HG03565 (cell line): ENCODE data around the gene THAP11.
"Not testable (repeated sequence)": the region's sequence is repeated elsewhere in the genome, so short reads cannot be mapped to it uniquely, and the experiment has no call there.

Source experiments
- ATAC-seq: cut with Tn5 transposase; IDR thresholded peaks from one replicate; pipeline ENCODE4 v1.9.1; 2021; ENCODE audit warnings: mild to moderate bottlenecking, moderate library complexity; ENCODE audit not compliant: unreplicated experiment

The THAP11 gene

GRCh38 chr16:67860589-67861398 is 18.7 kb downstream of the THAP11 start:
- no peak for ATAC-seq

GRCh38 chr16:67861877-67862276 is 19.8 kb downstream of the THAP11 start:
- ATAC-seq: no peak

GRCh38 chr16:67862623-67863583 is 20.8 kb downstream of the THAP11 start:
- no peak for ATAC-seq

DNA sequence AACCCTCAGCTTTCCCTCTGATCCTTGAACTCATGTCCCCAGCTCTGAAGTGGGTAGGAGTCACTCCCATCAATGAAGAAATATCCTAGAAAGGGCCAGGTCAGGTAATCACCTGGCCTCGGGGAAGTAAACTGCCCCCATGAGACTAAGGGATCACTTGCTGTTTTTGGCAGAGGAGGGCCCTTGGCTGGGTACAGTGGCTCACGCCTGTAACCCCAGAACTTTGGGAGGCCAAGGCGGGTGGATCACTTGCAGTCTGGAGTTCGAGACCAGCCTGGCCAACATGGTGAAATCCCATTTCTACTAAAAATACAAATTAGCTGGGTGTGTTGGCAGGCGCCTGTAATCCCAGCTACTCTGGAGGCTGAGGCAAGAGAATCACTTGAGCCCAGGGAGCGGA is 21.9 kb downstream of the THAP11 start:
- ATAC-seq: not testable (repeated sequence)

- ATAC-seq: no peak
These were observed 22.5 kb downstream of the THAP11 start for GRCh38 chr16:67864594-67864993.

- ATAC-seq: no peak
These were observed 23.2 kb downstream of the THAP11 start for GRCh38 chr16:67865318-67865717.

DNA sequence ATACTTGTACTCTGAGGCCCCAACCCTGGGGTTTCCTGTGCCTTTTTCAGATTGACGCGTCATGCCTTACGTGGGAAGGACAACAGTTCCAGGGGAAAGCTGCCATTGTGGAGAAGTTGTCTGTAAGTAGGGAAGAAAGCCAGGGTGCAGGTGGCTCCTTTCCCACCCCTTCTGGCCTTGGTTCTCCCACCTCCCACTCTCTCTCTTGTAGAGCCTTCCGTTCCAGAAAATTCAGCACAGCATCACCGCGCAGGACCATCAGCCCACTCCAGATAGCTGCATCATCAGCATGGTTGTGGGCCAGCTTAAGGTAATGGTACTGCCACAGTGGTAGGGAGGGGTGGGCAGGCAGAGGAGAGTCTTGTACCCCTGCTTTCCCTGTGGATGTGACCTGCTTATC is 26.2 kb downstream of the THAP11 start:
- no peak for ATAC-seq

- ATAC-seq: no peak
These were observed 27.5 kb downstream of the THAP11 start for GRCh38 chr16:67869653-67870052.

GRCh38 chr16:67871256-67871655 is 29.1 kb downstream of the THAP11 start:
- ATAC-seq: no peak

GRCh38 chr16:67872131-67872630 is 30.1 kb downstream of the THAP11 start:
- no peak for ATAC-seq

GRCh38 chr16:67872631-67873434 is 30.7 kb downstream of the THAP11 start, which contains the start of gene EDC4:
Gene EDC4 (plus strand): TSS chr16:67873052. CDS start chr16:67873262, 210 bp downstream.
- peak; percentile 59 for ATAC-seq

DNA sequence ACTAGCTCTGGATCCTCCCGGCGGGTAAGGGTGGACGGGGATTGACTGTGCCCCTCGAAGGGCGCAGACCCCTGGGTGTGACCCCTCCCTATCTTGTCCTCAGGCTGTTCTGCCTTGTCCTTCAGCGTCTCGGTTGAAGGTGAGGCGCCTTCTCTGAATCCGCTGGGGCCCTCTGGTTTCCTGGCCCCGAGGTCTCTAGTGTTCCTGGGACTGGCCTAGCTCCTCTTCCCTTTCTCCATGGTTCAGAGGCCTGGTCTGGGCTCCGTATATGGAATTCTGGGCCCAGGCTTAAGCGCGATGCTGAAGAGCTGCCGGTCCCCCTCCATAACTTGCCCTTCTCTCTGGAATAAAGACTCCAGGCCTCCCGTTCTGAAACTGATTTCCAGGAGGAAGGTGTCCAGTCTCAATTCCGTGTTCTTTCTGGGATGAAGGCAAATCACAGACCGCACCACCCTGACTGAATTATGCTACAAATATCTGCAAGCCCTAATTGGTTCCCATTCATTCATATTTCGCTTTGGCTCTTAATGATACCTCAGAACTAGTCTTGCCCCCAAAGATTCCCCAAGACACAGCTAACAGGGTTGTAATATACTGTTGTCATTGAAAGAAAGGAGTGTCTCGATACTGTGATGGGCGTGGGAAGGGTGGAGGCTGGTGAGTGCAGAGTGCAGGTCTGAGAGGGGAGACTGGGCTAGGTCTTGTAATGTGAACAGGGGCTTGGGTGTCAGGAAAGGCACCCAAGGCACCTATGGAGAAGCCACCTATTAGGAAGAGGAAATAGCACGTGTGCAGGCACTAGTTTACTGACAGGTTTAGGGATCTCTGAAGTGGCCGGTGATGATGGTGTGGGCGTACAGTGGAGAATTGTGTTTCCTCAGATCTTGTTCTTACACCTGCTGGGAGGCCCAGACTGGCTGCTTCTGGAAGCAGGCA is 31.6 kb downstream of the THAP11 start:
- no peak for ATAC-seq

DNA sequence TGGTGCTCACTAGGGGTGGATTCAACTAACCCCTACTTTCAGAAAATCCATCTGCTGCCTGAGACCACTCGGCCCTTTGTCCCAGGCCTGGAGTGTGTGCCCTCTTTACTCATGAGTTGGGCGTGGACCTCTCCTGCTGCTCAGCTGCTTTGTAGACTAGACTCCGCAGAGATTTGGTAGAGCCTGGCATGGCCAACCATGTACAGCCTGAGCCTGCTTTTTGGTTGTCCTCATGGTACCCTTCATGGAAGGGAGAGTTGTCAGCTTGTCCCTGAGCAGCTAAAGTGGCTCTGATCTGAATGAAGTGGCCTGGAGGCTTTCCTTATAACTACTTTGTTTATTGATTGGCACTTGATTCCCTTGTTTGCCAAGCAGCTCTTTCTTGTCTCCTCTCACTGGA is 32.3 kb downstream of the THAP11 start:
- no peak for ATAC-seq

- ATAC-seq: no peak
These were observed 34.9 kb downstream of the THAP11 start for GRCh38 chr16:67877064-67877463.

DNA sequence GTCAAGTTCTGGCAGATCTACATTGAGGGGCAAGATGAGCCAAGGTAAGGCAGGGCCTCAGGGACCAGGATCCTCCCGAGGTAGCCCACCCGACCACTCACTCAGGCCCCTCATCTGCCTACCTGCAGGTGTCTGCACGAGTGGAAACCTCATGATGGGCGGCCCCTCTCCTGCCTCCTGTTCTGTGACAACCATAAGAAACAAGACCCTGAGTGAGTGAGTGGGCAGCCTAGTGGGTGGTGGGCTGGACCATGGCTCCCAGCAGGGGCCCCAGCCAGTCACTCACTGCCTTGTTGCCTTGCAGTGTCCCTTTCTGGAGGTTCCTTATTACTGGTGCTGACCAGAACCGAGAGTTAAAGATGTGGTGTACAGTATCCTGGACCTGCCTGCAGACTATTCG is 36.1 kb downstream of the THAP11 start:
- ATAC-seq: no peak

DNA sequence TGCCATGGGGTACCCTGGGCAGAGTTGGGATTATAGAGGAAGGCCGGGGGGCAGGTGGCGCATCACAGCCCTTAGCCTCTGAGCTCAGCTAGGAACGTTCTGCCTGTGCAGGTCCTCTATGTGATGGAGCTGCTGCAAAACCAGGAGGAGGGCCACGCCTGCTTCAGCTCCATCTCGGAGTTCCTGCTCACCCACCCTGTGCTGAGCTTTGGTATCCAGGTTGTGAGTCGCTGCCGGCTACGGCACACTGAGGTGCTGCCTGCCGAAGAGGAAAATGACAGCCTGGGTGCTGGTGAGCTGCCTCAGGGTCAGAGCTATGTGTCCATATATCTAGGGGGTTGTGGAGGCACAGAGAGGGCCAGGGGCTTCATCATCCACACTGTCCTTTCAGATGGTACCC is 36.7 kb downstream of the THAP11 start:
- ATAC-seq: no peak

DNA sequence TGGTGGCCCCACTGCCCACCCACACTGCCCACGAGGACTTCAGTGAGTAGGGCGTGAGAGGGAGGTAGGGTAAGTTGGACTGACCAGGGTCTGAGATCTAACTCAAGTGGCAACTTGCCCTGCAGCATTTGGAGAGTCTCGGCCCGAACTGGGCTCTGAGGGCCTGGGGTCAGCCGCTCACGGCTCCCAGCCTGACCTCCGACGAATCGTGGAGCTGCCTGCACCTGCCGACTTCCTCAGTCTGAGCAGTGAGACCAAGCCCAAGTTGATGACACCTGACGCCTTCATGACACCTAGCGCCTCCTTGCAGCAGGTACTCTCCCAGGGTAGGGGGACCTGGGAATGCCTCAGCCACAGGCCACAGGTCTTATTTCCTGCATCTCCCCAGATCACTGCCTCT is 37.3 kb downstream of the THAP11 start:
- ATAC-seq: no peak

GRCh38 chr16:67879936-67880335 is 37.8 kb downstream of the THAP11 start:
- no peak for ATAC-seq

- ATAC-seq: no peak
These were observed 38.5 kb downstream of the THAP11 start for GRCh38 chr16:67880584-67880983.
